Ammon's horn (tissue), 1 donor: ENCODE measurements around the gene UROD.
A peak's percentile ranks its signal among the peaks of the same experiment; 100 is the strongest.

Experiments
- DNase-seq: peaks from one replicate; pipeline ENCODE4 v3.0.0-alpha.2; 2016; ENCODE audit warnings: low spot score

The UROD gene

GRCh38 chr1:45008516-45008915, 3.5 kb upstream of the UROD start:
- DNase-seq, result no peak

DNA sequence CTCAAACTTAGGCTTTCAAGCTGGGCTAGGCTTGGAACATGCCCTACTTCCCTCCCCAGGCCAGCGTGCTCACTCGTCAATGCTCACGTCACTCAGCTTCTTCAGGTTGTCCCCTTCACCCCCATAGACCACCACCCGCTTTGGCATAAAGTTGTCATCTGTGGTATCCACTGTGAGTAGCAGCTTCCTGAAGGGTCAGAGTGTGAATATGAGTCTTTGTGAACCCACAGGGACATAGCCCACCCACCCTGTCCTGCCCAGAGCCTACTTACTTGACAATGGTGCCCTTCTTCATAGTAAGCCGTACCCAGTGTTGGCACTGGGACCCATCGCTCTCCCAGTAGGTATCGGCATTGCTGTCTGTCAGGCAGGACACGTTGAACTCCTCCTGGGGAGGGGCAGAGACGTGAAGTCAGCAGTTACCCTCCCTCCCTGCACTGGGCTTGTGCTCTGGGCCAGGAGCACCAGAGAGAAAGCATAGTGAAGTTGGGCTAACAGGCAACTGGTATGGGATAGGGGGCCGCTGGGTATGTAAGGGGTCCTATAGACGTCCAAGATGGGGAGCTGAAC, 2.7 kb upstream of the UROD start:
- no peak for DNase-seq

- DNase-seq, result no peak
Observed at GRCh38 chr1:45009956-45010854, 1.8 kb upstream of the UROD start.

DNA sequence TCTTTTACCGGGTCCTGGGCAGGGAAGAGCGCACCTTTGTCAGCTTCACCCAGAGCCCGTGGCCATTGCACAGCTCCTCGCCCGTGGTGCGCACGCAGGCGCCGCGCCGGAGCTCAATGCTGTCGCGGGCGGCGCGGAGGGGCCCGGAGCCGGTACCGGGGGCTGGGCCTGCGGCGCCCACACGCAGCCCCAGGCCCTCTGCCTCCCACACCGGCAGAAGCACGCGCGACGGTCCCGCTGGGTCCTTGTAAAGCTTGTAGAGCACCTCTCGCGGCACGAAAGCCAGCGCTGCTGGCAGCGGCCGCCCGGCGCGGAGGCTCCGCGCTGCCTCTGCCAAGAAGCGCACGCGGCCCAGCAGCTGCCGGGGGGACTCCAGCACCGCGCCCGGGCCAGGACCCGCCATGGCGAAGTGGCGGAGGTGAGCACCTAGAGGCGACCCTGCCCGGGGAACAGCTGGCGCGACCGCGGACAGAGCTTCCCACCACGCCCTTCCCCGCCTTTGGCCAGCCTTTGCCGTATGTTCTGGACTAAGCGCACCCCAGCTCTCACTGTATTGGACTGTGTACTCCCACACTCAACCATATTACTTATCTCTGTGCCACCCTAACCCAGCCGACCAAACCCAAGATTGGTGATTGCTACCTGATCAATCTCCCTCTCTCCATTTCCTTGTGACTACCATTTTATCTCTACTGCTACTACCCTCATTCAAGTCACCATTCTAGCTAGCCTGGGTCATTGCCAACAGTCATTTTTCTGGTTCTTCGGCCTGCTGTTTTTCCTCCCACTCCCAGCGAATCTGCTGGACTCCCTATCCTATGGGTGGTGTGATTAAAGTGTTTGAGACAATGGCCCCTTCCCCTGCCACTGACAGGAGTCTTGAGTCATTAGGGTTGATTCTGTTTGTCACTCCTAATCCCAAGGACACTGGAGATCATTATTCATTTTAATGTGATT, 921 bp upstream of the UROD start, which contains the start of gene HECTD3:
TSS of gene HECTD3 (minus strand) at position 470 of the 957 bp plus-strand sequence. CDS start at position 403, 67 bp downstream.
- peak; percentile 94 for DNase-seq

GRCh38 chr1:45012639-45013278, 705 bp downstream of the UROD start:
- DNase-seq, result peak; percentile 56

DNA sequence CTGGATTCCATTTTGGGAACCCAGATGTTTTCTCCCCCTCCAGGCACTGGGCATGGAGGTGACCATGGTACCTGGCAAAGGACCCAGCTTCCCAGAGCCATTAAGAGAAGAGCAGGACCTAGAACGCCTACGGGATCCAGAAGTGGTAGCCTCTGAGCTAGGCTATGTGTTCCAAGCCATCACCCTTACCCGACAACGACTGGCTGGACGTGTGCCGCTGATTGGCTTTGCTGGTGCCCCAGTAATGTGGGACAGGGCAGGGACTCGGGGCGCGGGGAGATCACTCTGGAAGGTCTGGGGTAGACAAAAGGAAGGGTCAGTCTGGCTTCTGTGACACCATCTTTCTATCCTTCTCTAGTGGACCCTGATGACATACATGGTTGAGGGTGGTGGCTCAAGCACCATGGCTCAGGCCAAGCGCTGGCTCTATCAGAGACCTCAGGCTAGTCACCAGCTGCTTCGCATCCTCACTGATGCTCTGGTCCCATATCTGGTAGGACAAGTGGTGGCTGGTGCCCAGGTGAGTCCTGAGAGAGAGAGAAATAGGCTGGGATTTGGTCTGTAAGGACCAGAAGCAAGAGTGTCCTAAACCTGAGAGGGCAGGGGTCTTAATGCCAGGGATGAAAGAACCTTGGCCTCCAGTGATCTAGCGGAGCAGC, 1.6 kb downstream of the UROD start:
- no peak for DNase-seq

GRCh38 chr1:45014321-45015028, 2.4 kb downstream of the UROD start:
- peak; percentile 92 for DNase-seq

- no peak for DNase-seq
Observed at GRCh38 chr1:45015683-45016082, 3.6 kb downstream of the UROD start.

- no peak for DNase-seq
Observed at GRCh38 chr1:45016090-45016697, 4.1 kb downstream of the UROD start.

DNA sequence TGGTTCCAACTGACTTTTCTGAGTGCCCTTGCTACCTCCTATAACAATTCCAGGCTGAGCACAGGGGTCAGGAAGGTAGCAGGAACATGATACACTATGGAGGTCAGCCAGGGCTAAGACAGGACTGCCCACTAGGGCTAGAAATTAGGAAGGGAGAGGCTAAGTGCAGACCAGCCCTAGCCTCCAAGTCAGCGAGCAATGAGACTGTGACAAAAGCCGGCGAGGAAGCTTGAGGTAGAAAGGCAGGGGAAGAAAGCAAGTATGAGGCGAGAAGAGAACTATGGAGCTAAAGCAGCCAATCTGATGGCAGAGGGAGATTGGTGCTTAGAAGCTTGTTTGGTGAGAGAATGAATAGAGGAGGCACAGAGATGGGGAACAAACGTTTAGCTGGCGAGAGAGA, 4.7 kb downstream of the UROD start:
- DNase-seq, result no peak

GRCh38 chr1:45018599-45019230, 6.7 kb downstream of the UROD start:
- DNase-seq, result peak; percentile 68

- no peak for DNase-seq
Observed at GRCh38 chr1:45023663-45024062, 11.6 kb downstream of the UROD start.

DNA sequence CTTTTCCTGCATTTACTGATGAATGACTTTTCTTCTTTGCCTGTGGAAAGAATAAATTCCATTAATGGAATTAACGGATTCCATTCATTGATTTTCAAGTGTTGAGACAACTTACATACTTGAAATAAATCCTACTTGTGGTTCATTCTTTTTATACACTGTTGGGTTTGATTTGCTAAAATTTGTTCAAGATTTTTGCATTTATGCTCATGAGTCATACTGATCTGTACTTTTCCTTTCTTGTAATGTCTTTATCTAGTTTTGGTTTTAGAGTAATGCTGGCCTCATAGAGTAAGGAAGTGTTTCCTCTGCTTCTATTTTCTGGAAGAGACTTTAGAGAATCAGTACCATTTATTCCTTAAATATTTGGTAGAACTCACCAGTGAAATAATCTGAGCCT, 14.4 kb downstream of the UROD start:
- no peak for DNase-seq

GRCh38 chr1:45032837-45033236, 20.8 kb downstream of the UROD start:
- no peak for DNase-seq

DNA sequence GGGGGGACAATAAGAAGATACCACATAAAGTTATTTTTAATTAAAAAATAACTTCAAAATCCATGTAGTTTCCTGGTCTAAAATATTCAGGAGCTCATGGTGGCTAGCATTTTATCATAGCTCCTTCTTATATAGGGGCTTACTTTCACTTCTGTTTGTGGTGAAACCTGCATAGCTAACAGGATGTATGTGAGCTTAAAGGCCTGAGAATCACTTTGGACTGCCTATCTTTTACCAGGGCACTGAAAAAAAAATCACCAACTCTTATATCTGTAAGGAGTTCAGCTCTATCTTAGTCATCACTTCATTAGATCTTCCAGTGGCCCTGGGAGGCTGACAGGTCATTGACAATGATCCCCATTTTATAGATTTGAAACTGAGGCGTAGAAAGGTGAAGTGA, 21.3 kb downstream of the UROD start:
- DNase-seq, result no peak

GRCh38 chr1:45035631-45036301, 23.7 kb downstream of the UROD start:
- no peak for DNase-seq

DNA sequence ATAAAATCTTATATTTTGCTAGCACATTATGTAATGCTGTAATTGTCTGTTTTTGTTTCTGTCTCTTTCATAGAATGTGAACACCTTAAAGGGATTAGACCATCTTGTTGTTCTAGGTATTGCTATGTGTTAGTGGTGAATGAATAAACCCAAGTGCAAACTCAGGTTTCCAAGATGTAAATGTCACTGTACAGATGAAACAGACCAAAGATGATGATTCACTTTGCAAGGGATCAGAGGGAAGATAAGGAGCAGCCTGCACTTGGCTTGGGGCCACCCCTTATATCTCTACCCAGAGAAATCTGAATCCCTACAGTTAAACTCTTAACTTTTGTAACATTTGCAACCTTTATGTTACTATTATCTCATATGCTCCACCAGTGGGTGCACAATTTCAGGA, 25.4 kb downstream of the UROD start:
- no peak for DNase-seq

DNA sequence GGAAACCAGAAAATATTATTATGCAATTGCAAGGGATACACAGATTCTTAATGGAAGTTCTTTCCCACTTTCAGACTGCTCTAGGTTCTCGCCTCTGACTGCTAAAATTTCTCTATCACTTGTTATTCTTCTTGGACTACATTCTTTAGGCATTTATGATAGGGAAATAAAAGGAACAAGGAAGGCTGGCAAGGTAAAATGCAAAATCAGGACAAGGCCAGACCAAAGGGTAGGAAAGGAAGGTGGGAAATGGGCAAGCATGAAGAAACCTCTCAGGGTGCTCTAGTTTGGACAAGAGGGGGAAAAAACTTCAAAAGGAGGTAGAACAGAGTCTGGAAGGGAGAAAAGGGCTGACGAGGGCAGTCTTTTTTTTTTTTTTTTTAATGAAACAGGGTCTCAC, 26.2 kb downstream of the UROD start:
- DNase-seq, result no peak
